ENCODE measurements around the gene CLSTN2.

GRCh38 chr3:140088058-140088457 is 153.1 kb downstream of the CLSTN2 start:
- TF ChIP-seq EZH2 (optimal IDR thresholded peaks at IDR 0.05; ENCODE audit: low read depth, low read length): no peak
- TF ChIP-seq CTCF (IDR thresholded peaks at IDR 0.05; ENCODE audit: low read length): no peak

Data from MM.1S (cell line).